GM19023 (cell line): Measurements from ENCODE around the gene ATP6V1B1.

Experiments used
- ATAC-seq: cut with Tn5 transposase; IDR thresholded peaks from one replicate; pipeline ENCODE4 v1.9.1; 2021; ENCODE audit warnings: mild to moderate bottlenecking, moderate library complexity; ENCODE audit not compliant: unreplicated experiment

Gene ATP6V1B1

GRCh38 chr2:70926042-70926441, 9.7 kb upstream of the ATP6V1B1 start:
- ATAC-seq, result no peak

- no peak for ATAC-seq
These were observed 8.6 kb upstream of the ATP6V1B1 start for GRCh38 chr2:70927138-70927537.

- no peak for ATAC-seq
These were observed 8.1 kb upstream of the ATP6V1B1 start for GRCh38 chr2:70927641-70928040.

- no peak for ATAC-seq
These were observed 7.3 kb upstream of the ATP6V1B1 start for GRCh38 chr2:70928366-70928765.

- ATAC-seq, result no peak
These were observed 5.0 kb upstream of the ATP6V1B1 start for GRCh38 chr2:70930371-70931329.

GRCh38 chr2:70931376-70932000, 4.2 kb upstream of the ATP6V1B1 start:
- no peak for ATAC-seq

GRCh38 chr2:70932631-70933230, 3.0 kb upstream of the ATP6V1B1 start:
- ATAC-seq, result no peak

- ATAC-seq, result no peak
These were observed 719 bp upstream of the ATP6V1B1 start for GRCh38 chr2:70934981-70935380.

GRCh38 chr2:70936165-70936978, 672 bp downstream of the ATP6V1B1 start:
- no peak for ATAC-seq

GRCh38 chr2:70936979-70937811, 1.5 kb downstream of the ATP6V1B1 start:
- no peak for ATAC-seq

GRCh38 chr2:70937866-70938585, 2.3 kb downstream of the ATP6V1B1 start:
- ATAC-seq, result no peak

- no peak for ATAC-seq
These were observed 2.9 kb downstream of the ATP6V1B1 start for GRCh38 chr2:70938586-70938950.

- ATAC-seq, result no peak
These were observed 3.5 kb downstream of the ATP6V1B1 start for GRCh38 chr2:70939001-70939838.

- no peak for ATAC-seq
These were observed 4.3 kb downstream of the ATP6V1B1 start for GRCh38 chr2:70939839-70940580.

GRCh38 chr2:70941186-70941585, 5.5 kb downstream of the ATP6V1B1 start:
- ATAC-seq, result no peak

- ATAC-seq, result no peak
These were observed 6.0 kb downstream of the ATP6V1B1 start for GRCh38 chr2:70941701-70942100.

GRCh38 chr2:70942396-70943204, 6.9 kb downstream of the ATP6V1B1 start:
- no peak for ATAC-seq
